HEK293 (cell line): ENCODE measurements around the gene PRSS16.

Source experiments
- CTCF ChIA-PET: fragments of 350-600 bp; formaldehyde crosslinking; extraction: SDS; loops from one replicate; lab custom pipeline; 2021; ENCODE audit warnings: antibody characterized with exemption; lab: Yijun Ruan, JAX
- POLR2A ChIA-PET: fragments of 300-600 bp; formaldehyde crosslinking; extraction: SDS; loops from one replicate; lab custom pipeline; 2020; ENCODE audit warnings: antibody characterized with exemption, inconsistent platforms; lab: Yijun Ruan, JAX
- H3K27ac ChIP-seq: fragments of 200-500 bp; sonication (Bioruptor generic); 2 replicates; pipeline ENCODE4 v1.5.1; 2014; ENCODE audit warnings: low read depth, low read length, control low read depth, inconsistent platforms; ENCODE audit errors: extremely low read depth
- H3K36me3 ChIP-seq, 2 experiments: fragments of 200-500 bp in 1 of 2; sonication (Bioruptor generic) in 1 of 2; 1 replicate in 1 of 2; 2 replicates in 1 of 2; pipeline ENCODE4 v1.5.1; 2014 to 2017; ENCODE audit warnings: inconsistent platforms in 2 of 2, low read length in 2 of 2; ENCODE audit not compliant: control insufficient read depth in 2 of 2, insufficient read depth in 1 of 2
- H3K4me1 ChIP-seq: fragments of 200-500 bp; sonication (Bioruptor generic); 2 replicates; pipeline ENCODE4 v1.5.1; 2014; ENCODE audit warnings: mild to moderate bottlenecking, low read length, inconsistent platforms; ENCODE audit not compliant: control insufficient read depth, insufficient read depth
- H3K4me3 ChIP-seq: 2 replicates; pipeline ENCODE4 v1.5.1; 2011; ENCODE audit warnings: low read depth, mild to moderate bottlenecking, control low read depth, low read length, moderate library complexity
- H3K9me3 ChIP-seq: fragments of 200-500 bp; sonication (Bioruptor generic); 2 replicates; pipeline ENCODE4 v1.5.1; 2014; ENCODE audit warnings: low read depth, low read length, inconsistent platforms; ENCODE audit not compliant: control insufficient read depth, insufficient read depth
- HOXD13 ChIP-seq: sonication (generic); formaldehyde crosslinking; IDR thresholded peaks from 2 replicates; pipeline ENCODE4 v1.8.0; 2022; ENCODE audit warnings: missing genetic modification reagents, borderline replicate concordance
- KLF1 ChIP-seq: fragments of 450-650 bp; formaldehyde crosslinking; IDR thresholded peaks from 2 replicates; pipeline ENCODE4 v1.5.1; 2016; ENCODE audit warnings: missing biosample characterization, missing genetic modification characterization
- KLF10 ChIP-seq: fragments of 450-650 bp; IDR thresholded peaks from 2 replicates; pipeline ENCODE4 v1.5.1; 2018; ENCODE audit warnings: missing biosample characterization, mild to moderate bottlenecking, missing genetic modification characterization
- KLF16 ChIP-seq: fragments of 450-650 bp; formaldehyde crosslinking; IDR thresholded peaks from 2 replicates; pipeline ENCODE4 v1.5.1; 2017; ENCODE audit warnings: missing biosample characterization, missing genetic modification characterization
- KLF7 ChIP-seq: fragments of 450-650 bp; formaldehyde crosslinking; IDR thresholded peaks from 2 replicates; pipeline ENCODE4 v1.5.1; 2016; ENCODE audit warnings: missing biosample characterization, missing genetic modification characterization, borderline replicate concordance
- OVOL3 ChIP-seq: fragments of 450-650 bp; formaldehyde crosslinking; IDR thresholded peaks from 2 replicates; pipeline ENCODE4 v1.5.1; 2016; ENCODE audit warnings: missing biosample characterization, missing genetic modification characterization
- PRDM1 ChIP-seq: fragments of 450-650 bp; formaldehyde crosslinking; IDR thresholded peaks from 2 replicates; pipeline ENCODE4; 2016; ENCODE audit warnings: missing biosample characterization, missing genetic modification characterization
- SCRT2 ChIP-seq: fragments of 450-650 bp; formaldehyde crosslinking; IDR thresholded peaks from 2 replicates; pipeline ENCODE4 v1.5.1; 2016; ENCODE audit warnings: missing biosample characterization, missing genetic modification characterization
- ZBTB48 ChIP-seq: fragments of 450-650 bp; formaldehyde crosslinking; IDR thresholded peaks from 2 replicates; pipeline ENCODE4 v1.5.1; 2016; ENCODE audit warnings: missing biosample characterization, missing genetic modification characterization
- ZNF2 ChIP-seq: fragments of 450-650 bp; formaldehyde crosslinking; IDR thresholded peaks from 2 replicates; pipeline ENCODE4 v1.5.1; 2016; ENCODE audit warnings: missing biosample characterization, missing genetic modification characterization
- ZNF221 ChIP-seq: fragments of 450-650 bp; formaldehyde crosslinking; IDR thresholded peaks from 2 replicates; pipeline ENCODE4 v1.5.1; 2017; ENCODE audit warnings: missing biosample characterization, missing genetic modification characterization, borderline replicate concordance
- ZNF473 ChIP-seq: fragments of 450-650 bp; formaldehyde crosslinking; IDR thresholded peaks from 2 replicates; pipeline ENCODE4 v1.5.1; 2017; ENCODE audit warnings: missing biosample characterization, missing genetic modification characterization
- ZNF561 ChIP-seq: fragments of 450-650 bp; IDR thresholded peaks from 2 replicates; pipeline ENCODE4 v1.5.1; 2018; ENCODE audit warnings: missing biosample characterization, missing genetic modification characterization, borderline replicate concordance
- ZNF596 ChIP-seq: fragments of 450-650 bp; IDR thresholded peaks from 2 replicates; pipeline ENCODE4 v1.5.0; 2018; ENCODE audit warnings: missing biosample characterization, mild to moderate bottlenecking, missing genetic modification characterization, moderate library complexity
- TF ChIP-seq, protein P1 (sequence below): fragments of 450-650 bp; formaldehyde crosslinking; IDR thresholded peaks from 2 replicates; pipeline ENCODE4 v1.5.1; 2017; ENCODE audit warnings: missing biosample characterization, missing genetic modification characterization
- TF ChIP-seq, protein P2 (sequence below): fragments of 450-650 bp; formaldehyde crosslinking; optimal IDR thresholded peaks from 2 replicates; pipeline ENCODE3; 2016; ENCODE audit warnings: missing biosample characterization, mild to moderate bottlenecking, missing genetic modification characterization
- TF ChIP-seq, protein P3 (sequence below): fragments of 450-650 bp; formaldehyde crosslinking; IDR thresholded peaks from 2 replicates; pipeline ENCODE4 v1.5.1; 2016; ENCODE audit warnings: missing biosample characterization, missing genetic modification characterization
- TF ChIP-seq, protein P4 (sequence below): fragments of 450-650 bp; formaldehyde crosslinking; IDR thresholded peaks from 2 replicates; pipeline ENCODE4 v1.5.1; 2017; ENCODE audit warnings: missing biosample characterization, missing genetic modification characterization
- TF ChIP-seq, protein P5 (sequence below): fragments of 450-650 bp; formaldehyde crosslinking; IDR thresholded peaks from 2 replicates; pipeline ENCODE4 v1.5.1; 2016; ENCODE audit warnings: missing biosample characterization, missing genetic modification characterization
- TF ChIP-seq, protein P6 (sequence below): fragments of 450-650 bp; formaldehyde crosslinking; IDR thresholded peaks from 2 replicates; pipeline ENCODE4 v1.5.1; 2016; ENCODE audit warnings: missing biosample characterization, missing genetic modification characterization, borderline replicate concordance

The PRSS16 gene

DNA sequence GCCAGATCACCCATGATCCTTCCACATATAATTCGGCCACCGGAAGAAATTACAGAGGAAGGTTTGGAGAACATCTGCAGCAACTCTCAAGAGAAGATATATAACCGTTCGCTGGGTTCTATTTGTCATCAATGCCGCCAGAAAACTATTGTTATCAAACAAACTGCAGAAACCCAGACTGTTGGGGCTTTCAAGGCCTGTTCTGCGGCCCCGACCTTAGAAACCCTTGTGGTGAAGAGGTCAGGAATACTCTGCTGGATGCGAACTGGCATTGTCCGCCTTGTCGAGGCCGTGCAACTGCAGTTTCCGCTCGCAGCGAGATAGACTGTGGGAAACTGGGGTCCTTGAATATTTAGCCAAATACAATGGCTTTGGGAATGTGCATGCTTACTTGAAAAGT lies 21.3 kb downstream of the PRSS16 start:
- Histone ChIP-seq H3K9me3 (no peaks in the 10 kb centered on the region), H3K36me3 (no peaks in the 10 kb centered on the region), H3K4me3 (no peak overlapping the region), H3K27ac (no peak overlapping the region), H3K4me1 (no peaks in the 10 kb centered on the region)
- ChIA-PET CTCF (interaction anchor here (0.8 kb wide), 1 partner anchor 17 kb away, joined by 3 read pairs; no protein-coding TSS in a partner anchor), POLR2A (no interaction called here)
- no peak for TF ChIP-seq ZNF2 (tag by site-specific recombination)
- no peak for TF ChIP-seq OVOL3 (tag by site-specific recombination)
- TF ChIP-seq ZNF561 (tag by site-specific recombination): no peak
- TF ChIP-seq KLF7 (tag by site-specific recombination): no peak
- no peak for TF ChIP-seq KLF1 (tag by site-specific recombination)
- no peak for TF ChIP-seq ZNF473 (tag by site-specific recombination)
- no peak for TF ChIP-seq ZNF221 (tag by site-specific recombination)
- TF ChIP-seq, protein P1, sequence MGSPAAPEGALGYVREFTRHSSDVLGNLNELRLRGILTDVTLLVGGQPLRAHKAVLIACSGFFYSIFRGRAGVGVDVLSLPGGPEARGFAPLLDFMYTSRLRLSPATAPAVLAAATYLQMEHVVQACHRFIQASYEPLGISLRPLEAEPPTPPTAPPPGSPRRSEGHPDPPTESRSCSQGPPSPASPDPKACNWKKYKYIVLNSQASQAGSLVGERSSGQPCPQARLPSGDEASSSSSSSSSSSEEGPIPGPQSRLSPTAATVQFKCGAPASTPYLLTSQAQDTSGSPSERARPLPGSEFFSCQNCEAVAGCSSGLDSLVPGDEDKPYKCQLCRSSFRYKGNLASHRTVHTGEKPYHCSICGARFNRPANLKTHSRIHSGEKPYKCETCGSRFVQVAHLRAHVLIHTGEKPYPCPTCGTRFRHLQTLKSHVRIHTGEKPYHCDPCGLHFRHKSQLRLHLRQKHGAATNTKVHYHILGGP (tag by site-specific recombination): no peak
- TF ChIP-seq, protein P2, sequence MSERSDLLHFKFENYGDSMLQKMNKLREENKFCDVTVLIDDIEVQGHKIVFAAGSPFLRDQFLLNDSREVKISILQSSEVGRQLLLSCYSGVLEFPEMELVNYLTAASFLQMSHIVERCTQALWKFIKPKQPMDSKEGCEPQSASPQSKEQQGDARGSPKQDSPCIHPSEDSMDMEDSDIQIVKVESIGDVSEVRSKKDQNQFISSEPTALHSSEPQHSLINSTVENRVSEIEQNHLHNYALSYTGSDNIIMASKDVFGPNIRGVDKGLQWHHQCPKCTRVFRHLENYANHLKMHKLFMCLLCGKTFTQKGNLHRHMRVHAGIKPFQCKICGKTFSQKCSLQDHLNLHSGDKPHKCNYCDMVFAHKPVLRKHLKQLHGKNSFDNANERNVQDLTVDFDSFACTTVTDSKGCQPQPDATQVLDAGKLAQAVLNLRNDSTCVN (tag by site-specific recombination): no peak
- no peak for TF ChIP-seq SCRT2 (tag by site-specific recombination)
- TF ChIP-seq, protein P3, sequence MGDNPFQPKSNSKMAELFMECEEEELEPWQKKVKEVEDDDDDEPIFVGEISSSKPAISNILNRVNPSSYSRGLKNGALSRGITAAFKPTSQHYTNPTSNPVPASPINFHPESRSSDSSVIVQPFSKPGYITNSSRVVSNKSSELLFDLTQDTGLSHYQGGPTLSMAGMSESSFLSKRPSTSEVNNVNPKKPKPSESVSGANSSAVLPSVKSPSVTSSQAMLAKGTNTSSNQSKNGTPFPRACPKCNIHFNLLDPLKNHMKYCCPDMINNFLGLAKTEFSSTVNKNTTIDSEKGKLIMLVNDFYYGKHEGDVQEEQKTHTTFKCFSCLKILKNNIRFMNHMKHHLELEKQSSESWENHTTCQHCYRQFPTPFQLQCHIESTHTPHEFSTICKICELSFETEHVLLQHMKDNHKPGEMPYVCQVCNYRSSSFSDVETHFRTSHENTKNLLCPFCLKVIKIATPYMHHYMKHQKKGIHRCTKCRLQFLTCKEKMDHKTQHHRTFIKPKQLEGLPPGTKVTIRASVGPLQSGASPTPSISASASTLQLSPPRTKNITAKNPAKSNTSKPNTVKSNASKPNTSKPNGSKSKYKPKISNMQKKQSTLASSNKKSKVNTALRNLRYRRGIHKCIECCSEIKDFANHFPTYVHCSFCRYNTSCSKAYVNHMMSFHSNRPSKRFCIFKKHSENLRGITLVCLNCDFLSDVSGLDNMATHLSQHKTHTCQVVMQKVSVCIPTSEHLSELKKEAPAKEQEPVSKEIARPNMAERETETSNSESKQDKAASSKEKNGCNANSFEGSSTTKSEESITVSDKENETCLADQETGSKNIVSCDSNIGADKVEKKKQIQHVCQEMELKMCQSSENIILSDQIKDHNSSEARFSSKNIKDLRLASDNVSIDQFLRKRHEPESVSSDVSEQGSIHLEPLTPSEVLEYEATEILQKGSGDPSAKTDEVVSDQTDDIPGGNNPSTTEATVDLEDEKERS (tag by site-specific recombination): no peak
- no peak for TF ChIP-seq KLF10 (tag by site-specific recombination)
- no peak for TF ChIP-seq PRDM1
- no peak for TF ChIP-seq KLF16 (tag by site-specific recombination)
- no peak for TF ChIP-seq HOXD13 (CRISPR knock-in tag)

DNA sequence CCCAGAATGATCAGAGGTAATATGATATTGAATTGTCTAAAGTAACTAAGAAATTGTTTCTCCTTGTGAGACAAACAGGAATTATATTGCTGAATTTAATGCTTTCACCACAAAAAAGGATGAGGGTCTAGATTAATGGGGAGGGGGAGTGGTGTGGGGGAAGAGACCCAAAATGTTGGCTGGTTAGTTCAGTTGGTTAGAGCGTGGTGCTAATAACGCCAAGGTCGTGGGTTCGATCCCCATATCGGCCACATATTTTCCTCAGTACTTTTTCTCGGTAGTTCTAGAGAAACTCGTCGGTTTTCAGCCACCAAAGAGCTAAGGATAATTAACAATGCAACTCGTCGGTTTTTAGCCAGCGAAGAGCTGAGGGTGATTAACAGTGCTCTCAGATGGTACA lies 26.3 kb downstream of the PRSS16 start:
- Histone ChIP-seq H3K4me1 (no peaks in the 10 kb centered on the region), H3K36me3 (no peaks in the 10 kb centered on the region), H3K4me3 (no peak overlapping the region), H3K27ac (no peak overlapping the region), H3K9me3 (no peaks in the 10 kb centered on the region)
- ChIA-PET CTCF (interaction anchor here (0.6 to 4.0 kb wide), 5 partner anchors 19 to 523 kb away, joined by 3 to 15 read pairs (median 4); no protein-coding TSS in a partner anchor), POLR2A (interaction anchor here (2.0 kb wide), 1 partner anchor 23 kb away, joined by 4 read pairs; no protein-coding TSS in a partner anchor)
- TF ChIP-seq, protein P4, sequence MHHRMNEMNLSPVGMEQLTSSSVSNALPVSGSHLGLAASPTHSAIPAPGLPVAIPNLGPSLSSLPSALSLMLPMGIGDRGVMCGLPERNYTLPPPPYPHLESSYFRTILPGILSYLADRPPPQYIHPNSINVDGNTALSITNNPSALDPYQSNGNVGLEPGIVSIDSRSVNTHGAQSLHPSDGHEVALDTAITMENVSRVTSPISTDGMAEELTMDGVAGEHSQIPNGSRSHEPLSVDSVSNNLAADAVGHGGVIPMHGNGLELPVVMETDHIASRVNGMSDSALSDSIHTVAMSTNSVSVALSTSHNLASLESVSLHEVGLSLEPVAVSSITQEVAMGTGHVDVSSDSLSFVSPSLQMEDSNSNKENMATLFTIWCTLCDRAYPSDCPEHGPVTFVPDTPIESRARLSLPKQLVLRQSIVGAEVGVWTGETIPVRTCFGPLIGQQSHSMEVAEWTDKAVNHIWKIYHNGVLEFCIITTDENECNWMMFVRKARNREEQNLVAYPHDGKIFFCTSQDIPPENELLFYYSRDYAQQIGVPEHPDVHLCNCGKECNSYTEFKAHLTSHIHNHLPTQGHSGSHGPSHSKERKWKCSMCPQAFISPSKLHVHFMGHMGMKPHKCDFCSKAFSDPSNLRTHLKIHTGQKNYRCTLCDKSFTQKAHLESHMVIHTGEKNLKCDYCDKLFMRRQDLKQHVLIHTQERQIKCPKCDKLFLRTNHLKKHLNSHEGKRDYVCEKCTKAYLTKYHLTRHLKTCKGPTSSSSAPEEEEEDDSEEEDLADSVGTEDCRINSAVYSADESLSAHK (tag by site-specific recombination): no peak
- TF ChIP-seq, protein P5, sequence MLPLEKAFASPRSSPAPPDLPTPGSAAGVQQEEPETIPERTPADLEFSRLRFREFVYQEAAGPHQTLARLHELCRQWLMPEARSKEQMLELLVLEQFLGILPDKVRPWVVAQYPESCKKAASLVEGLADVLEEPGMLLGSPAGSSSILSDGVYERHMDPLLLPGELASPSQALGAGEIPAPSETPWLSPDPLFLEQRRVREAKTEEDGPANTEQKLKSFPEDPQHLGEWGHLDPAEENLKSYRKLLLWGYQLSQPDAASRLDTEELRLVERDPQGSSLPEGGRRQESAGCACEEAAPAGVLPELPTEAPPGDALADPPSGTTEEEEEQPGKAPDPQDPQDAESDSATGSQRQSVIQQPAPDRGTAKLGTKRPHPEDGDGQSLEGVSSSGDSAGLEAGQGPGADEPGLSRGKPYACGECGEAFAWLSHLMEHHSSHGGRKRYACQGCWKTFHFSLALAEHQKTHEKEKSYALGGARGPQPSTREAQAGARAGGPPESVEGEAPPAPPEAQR: no peak
- TF ChIP-seq, protein P6, sequence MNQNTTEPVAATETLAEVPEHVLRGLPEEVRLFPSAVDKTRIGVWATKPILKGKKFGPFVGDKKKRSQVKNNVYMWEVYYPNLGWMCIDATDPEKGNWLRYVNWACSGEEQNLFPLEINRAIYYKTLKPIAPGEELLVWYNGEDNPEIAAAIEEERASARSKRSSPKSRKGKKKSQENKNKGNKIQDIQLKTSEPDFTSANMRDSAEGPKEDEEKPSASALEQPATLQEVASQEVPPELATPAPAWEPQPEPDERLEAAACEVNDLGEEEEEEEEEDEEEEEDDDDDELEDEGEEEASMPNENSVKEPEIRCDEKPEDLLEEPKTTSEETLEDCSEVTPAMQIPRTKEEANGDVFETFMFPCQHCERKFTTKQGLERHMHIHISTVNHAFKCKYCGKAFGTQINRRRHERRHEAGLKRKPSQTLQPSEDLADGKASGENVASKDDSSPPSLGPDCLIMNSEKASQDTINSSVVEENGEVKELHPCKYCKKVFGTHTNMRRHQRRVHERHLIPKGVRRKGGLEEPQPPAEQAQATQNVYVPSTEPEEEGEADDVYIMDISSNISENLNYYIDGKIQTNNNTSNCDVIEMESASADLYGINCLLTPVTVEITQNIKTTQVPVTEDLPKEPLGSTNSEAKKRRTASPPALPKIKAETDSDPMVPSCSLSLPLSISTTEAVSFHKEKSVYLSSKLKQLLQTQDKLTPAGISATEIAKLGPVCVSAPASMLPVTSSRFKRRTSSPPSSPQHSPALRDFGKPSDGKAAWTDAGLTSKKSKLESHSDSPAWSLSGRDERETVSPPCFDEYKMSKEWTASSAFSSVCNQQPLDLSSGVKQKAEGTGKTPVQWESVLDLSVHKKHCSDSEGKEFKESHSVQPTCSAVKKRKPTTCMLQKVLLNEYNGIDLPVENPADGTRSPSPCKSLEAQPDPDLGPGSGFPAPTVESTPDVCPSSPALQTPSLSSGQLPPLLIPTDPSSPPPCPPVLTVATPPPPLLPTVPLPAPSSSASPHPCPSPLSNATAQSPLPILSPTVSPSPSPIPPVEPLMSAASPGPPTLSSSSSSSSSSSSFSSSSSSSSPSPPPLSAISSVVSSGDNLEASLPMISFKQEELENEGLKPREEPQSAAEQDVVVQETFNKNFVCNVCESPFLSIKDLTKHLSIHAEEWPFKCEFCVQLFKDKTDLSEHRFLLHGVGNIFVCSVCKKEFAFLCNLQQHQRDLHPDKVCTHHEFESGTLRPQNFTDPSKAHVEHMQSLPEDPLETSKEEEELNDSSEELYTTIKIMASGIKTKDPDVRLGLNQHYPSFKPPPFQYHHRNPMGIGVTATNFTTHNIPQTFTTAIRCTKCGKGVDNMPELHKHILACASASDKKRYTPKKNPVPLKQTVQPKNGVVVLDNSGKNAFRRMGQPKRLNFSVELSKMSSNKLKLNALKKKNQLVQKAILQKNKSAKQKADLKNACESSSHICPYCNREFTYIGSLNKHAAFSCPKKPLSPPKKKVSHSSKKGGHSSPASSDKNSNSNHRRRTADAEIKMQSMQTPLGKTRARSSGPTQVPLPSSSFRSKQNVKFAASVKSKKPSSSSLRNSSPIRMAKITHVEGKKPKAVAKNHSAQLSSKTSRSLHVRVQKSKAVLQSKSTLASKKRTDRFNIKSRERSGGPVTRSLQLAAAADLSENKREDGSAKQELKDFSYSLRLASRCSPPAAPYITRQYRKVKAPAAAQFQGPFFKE (tag by site-specific recombination): no peak
- no peak for TF ChIP-seq ZBTB48 (tag by site-specific recombination)
- no peak for TF ChIP-seq ZNF596
